Neural cell (in vitro differentiated cells): ENCODE results near the gene CDH19. TPM values are rescaled to one million over a fixed set of nuclear protein-coding genes. Genes with fewer than 3 reads are reported as not detected.
A peak's percentile ranks its signal among the peaks of the same experiment; 100 is the strongest.

Experiments
- H2AFZ ChIP-seq: fragments of 200-600, 300-800 bp; sonication (generic), shearing (Covaris generic); 2 replicates; pipeline ENCODE4 v1.6.0; 2014; ENCODE audit warnings: low read depth, mild to moderate bottlenecking, antibody characterized with exemption, low read length, moderate library complexity
- H3F3A ChIP-seq: fragments of 200-600 bp; shearing (Covaris generic); 2 replicates; pipeline ENCODE4 v1.6.1; 2016; ENCODE audit warnings: mild to moderate bottlenecking, moderate library complexity, mixed read lengths, antibody characterized with exemption, low read length; ENCODE audit not compliant: insufficient read depth, poor library complexity, severe bottlenecking
- H3K27ac ChIP-seq: fragments of 200-600, 300-800 bp; sonication (generic), shearing (Covaris generic); 2 replicates; pipeline ENCODE4 v1.5.1; 2014; ENCODE audit warnings: mild to moderate bottlenecking, low read length, moderate library complexity
- H3K27me3 ChIP-seq: fragments of 300-800, 200-600 bp; sonication (generic), shearing (Covaris generic); 2 replicates; pipeline ENCODE4 v1.6.0; 2014; ENCODE audit warnings: mild to moderate bottlenecking, low read depth, low read length, moderate library complexity; ENCODE audit not compliant: insufficient read depth
- H3K36me3 ChIP-seq: fragments of 300-800, 200-600 bp; sonication (generic), shearing (Covaris generic); 2 replicates; pipeline ENCODE4 v1.5.1; 2014; ENCODE audit warnings: mild to moderate bottlenecking, antibody characterized with exemption, low read length, moderate library complexity; ENCODE audit not compliant: insufficient read depth
- H3K4me2 ChIP-seq: fragments of 300-800, 200-600 bp; sonication (generic), shearing (Covaris generic); 2 replicates; pipeline ENCODE4 v1.6.0; 2014; ENCODE audit warnings: mild to moderate bottlenecking, low read length
- H3K4me3 ChIP-seq: fragments of 300-800, 200-600 bp; sonication (generic), shearing (Covaris generic); 2 replicates; pipeline ENCODE4 v1.5.1; 2014; ENCODE audit warnings: mild to moderate bottlenecking, low read length, moderate library complexity
- H3K79me2 ChIP-seq: fragments of 200-600 bp; shearing (Covaris generic); replicated peaks from 2 replicates; pipeline ENCODE4 v1.6.0; 2014; ENCODE audit warnings: mild to moderate bottlenecking, low read length, moderate library complexity; ENCODE audit not compliant: insufficient read depth
- H3K9ac ChIP-seq: fragments of 300-800, 200-600 bp; sonication (generic), shearing (Covaris generic); 2 replicates; pipeline ENCODE4 v1.6.1; 2016; ENCODE audit warnings: mild to moderate bottlenecking, low read length, mixed read lengths
- H3K9me2 ChIP-seq: fragments of 200-600 bp; shearing (Covaris generic); 2 replicates; pipeline ENCODE4 v1.6.1; 2016; ENCODE audit warnings: mild to moderate bottlenecking, low read length, mixed read lengths; ENCODE audit not compliant: insufficient read depth
- H3K9me3 ChIP-seq: fragments of 200-600, 300-800 bp; sonication (generic), shearing (Covaris generic); 2 replicates; pipeline ENCODE4 v1.6.1; 2016; ENCODE audit warnings: mild to moderate bottlenecking, mixed run types, low read length, moderate library complexity, mixed read lengths
- H4K20me1 ChIP-seq: fragments of 200-600 bp; shearing (Covaris generic); 2 replicates; pipeline ENCODE4 v1.6.1; 2016; ENCODE audit warnings: mild to moderate bottlenecking, mixed run types; ENCODE audit not compliant: insufficient read depth
- EP300 ChIP-seq: fragments of 450-650 bp; conservative IDR thresholded peaks from 2 replicates; pipeline ENCODE4 v1.6.1; 2014; ENCODE audit warnings: antibody characterized with exemption, mild to moderate bottlenecking, moderate library complexity; ENCODE audit not compliant: poor library complexity, severe bottlenecking
- EZH2 ChIP-seq: fragments of 200-600, 300-800 bp; shearing (Covaris generic), sonication (generic); IDR thresholded peaks from 2 replicates; pipeline ENCODE4 v1.6.1; 2014; ENCODE audit warnings: antibody characterized with exemption, low read length, borderline replicate concordance, mild to moderate bottlenecking; ENCODE audit not compliant: insufficient read depth, poor library complexity, severe bottlenecking
- MXI1 ChIP-seq: fragments of 450-650 bp; conservative IDR thresholded peaks from 2 replicates; pipeline ENCODE4 v1.6.1; 2014; ENCODE audit warnings: antibody characterized with exemption, mild to moderate bottlenecking; ENCODE audit not compliant: poor library complexity, severe bottlenecking
- POLR2AphosphoS5 ChIP-seq: IDR thresholded peaks from 2 replicates; pipeline ENCODE4 v1.6.1; 2012
- RAD21 ChIP-seq: fragments of 450-650 bp; conservative IDR thresholded peaks from 2 replicates; pipeline ENCODE4 v1.6.1; 2014; ENCODE audit warnings: antibody characterized with exemption, mild to moderate bottlenecking, moderate library complexity
- SMC3 ChIP-seq: fragments of 450-650 bp; conservative IDR thresholded peaks from 2 replicates; pipeline ENCODE4 v1.6.1; 2014; ENCODE audit warnings: antibody characterized with exemption, mild to moderate bottlenecking, moderate library complexity; ENCODE audit not compliant: poor library complexity
- TAF1 ChIP-seq: IDR thresholded peaks from 2 replicates; pipeline ENCODE4 v1.6.1; 2012; ENCODE audit warnings: low read depth
- polyA plus RNA-seq: library from polyadenylated mRNA; depleted of rRNA; stranded (reverse); fragments of >200 nt; gene quantifications from 2 replicates; pipeline ENCODE4 v1.2.3, GENCODE V29; 2014
- TF ChIP-seq, protein P1 (sequence below): IDR thresholded peaks from 2 replicates; pipeline ENCODE4 v1.6.1; 2012; ENCODE audit warnings: borderline replicate concordance
- TF ChIP-seq, protein P2 (sequence below): fragments of 450-650 bp; IDR thresholded peaks from 2 replicates; pipeline ENCODE4 v1.5.1; 2014; ENCODE audit warnings: antibody characterized with exemption, mild to moderate bottlenecking, moderate library complexity; ENCODE audit not compliant: poor library complexity, severe bottlenecking

CDH19 gene
- polyA plus RNA-seq, 1 donor from 2014 or later = 0.11 TPM

DNA sequence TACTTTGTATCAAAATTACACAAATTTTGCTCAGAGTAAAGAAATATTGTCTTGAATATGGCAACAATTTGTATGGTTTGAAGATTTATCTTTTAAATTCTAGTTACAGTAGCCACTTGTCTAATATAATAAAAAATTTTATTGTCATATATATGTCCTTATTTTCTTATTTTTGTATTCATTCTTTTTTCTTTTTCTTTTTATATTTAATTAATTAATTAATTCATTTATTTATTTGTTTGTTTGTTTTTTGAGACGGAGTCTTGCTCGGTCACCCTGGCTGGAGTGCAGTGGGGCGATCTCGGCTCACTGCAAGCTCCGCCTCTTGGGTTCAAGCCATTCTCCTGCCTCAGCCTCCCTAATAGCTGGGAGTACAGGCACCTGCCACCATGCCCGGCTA, 3.7 kb upstream of the CDH19 start:
- H3K9me2 ChIP-seq = no peaks in the 10 kb centered on the region
- H3K9me3 ChIP-seq = peaks cover 3% of the 10 kb centered on the region
- no peak overlapping the region for H3K4me3 ChIP-seq
- no peak overlapping the region for H3K4me2 ChIP-seq
- no peak overlapping the region for H3K9ac ChIP-seq
- H3K27me3 ChIP-seq = no peaks in the 10 kb centered on the region
- no peaks in the 10 kb centered on the region for H3K36me3 ChIP-seq
- H4K20me1 ChIP-seq = no peaks in the 10 kb centered on the region
- no peak for TF ChIP-seq MXI1
- no peak for TF ChIP-seq TAF1
- no peak for TF ChIP-seq RAD21
- TF ChIP-seq EZH2 = no peak
- no peak overlapping the region for H2AFZ ChIP-seq
- H3F3A ChIP-seq = no peaks in the 10 kb centered on the region
- H3K79me2 ChIP-seq = no peaks in the 10 kb centered on the region
- no peak overlapping the region for H3K27ac ChIP-seq

DNA sequence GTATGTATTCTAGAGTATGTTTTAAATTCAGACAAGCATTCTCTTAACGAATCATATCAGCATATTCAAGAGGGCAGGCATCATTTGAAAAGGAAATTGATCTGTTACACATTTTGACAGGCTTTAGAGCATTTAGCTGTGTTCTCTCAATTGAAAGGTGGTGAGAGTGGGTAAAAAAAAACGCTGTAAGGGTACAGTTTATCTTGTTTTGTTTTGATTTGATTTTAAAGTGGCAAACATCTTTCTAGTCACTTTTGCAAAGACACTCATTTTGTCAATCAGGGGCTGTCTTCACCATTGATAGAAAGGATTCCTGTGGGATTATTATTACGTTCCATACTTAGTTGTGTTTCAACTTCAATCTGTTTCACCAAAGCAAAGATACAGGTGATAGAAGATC, 2.2 kb downstream of the CDH19 start:
- Histone ChIP-seq H3F3A (no peaks in the 10 kb centered on the region), H2AFZ (no peak overlapping the region), H3K9me3 (no peaks in the 10 kb centered on the region), H4K20me1 (no peaks in the 10 kb centered on the region), H3K36me3 (no peaks in the 10 kb centered on the region), H3K9ac (no peak overlapping the region), H3K4me3 (no peak overlapping the region), H3K9me2 (no peaks in the 10 kb centered on the region), H3K4me2 (no peak overlapping the region), H3K79me2 (no peaks in the 10 kb centered on the region), H3K27ac (no peak overlapping the region), H3K27me3 (no peaks in the 10 kb centered on the region)
- TF ChIP-seq EP300 (peak; percentile 56), POLR2AphosphoS5 (peak; percentile 17)
- TF ChIP-seq, protein P1, sequence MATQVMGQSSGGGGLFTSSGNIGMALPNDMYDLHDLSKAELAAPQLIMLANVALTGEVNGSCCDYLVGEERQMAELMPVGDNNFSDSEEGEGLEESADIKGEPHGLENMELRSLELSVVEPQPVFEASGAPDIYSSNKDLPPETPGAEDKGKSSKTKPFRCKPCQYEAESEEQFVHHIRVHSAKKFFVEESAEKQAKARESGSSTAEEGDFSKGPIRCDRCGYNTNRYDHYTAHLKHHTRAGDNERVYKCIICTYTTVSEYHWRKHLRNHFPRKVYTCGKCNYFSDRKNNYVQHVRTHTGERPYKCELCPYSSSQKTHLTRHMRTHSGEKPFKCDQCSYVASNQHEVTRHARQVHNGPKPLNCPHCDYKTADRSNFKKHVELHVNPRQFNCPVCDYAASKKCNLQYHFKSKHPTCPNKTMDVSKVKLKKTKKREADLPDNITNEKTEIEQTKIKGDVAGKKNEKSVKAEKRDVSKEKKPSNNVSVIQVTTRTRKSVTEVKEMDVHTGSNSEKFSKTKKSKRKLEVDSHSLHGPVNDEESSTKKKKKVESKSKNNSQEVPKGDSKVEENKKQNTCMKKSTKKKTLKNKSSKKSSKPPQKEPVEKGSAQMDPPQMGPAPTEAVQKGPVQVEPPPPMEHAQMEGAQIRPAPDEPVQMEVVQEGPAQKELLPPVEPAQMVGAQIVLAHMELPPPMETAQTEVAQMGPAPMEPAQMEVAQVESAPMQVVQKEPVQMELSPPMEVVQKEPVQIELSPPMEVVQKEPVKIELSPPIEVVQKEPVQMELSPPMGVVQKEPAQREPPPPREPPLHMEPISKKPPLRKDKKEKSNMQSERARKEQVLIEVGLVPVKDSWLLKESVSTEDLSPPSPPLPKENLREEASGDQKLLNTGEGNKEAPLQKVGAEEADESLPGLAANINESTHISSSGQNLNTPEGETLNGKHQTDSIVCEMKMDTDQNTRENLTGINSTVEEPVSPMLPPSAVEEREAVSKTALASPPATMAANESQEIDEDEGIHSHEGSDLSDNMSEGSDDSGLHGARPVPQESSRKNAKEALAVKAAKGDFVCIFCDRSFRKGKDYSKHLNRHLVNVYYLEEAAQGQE = no peak

DNA sequence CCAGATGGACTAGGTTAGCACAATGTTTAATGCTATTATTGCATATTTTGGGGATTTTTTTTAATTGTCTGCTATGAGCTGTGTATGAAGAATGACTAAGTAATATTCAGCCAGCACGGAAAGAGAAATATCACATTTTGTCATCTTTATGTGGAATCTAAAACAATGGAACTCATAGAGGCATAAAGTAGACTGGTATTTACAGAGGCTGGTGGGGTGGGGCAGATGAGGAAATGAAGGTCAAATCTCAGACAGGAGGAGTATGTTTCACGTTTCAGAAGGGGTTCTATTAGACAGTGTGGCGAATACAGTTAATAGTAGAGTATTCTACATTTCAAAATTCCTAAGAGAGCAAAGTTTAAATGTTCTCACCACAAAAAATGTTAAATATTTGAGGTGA, 4.7 kb downstream of the CDH19 start:
- no peaks in the 10 kb centered on the region for H4K20me1 ChIP-seq
- H2AFZ ChIP-seq = no peak overlapping the region
- H3F3A ChIP-seq = no peaks in the 10 kb centered on the region
- H3K27ac ChIP-seq = no peak overlapping the region
- H3K9me2 ChIP-seq = no peaks in the 10 kb centered on the region
- H3K79me2 ChIP-seq = no peaks in the 10 kb centered on the region
- H3K36me3 ChIP-seq = no peaks in the 10 kb centered on the region
- no peaks in the 10 kb centered on the region for H3K9me3 ChIP-seq
- H3K4me3 ChIP-seq = no peak overlapping the region
- H3K27me3 ChIP-seq = no peaks in the 10 kb centered on the region
- H3K4me2 ChIP-seq = no peak overlapping the region
- TF ChIP-seq EZH2 (no peak), TAF1 (no peak), SMC3 (no peak)
- no peak overlapping the region for H3K9ac ChIP-seq

DNA sequence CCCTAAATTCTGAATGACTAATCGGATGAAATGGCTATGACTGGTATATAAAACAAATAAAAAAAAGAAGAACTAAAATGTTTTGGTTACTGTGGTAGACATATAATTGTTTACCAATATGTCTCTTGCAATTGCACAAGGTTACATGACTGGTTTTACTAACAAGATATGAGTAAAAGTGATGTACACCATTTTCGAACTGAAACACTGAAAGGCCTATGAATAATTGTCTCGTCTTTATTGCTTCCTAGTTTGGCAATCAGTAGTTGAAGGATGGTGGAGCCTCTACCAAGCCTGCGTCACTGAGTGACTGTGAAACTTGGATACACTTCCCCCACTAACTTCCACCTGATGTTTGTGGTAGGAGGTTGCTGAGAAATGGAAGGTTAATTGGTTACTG, 16.5 kb downstream of the CDH19 start:
- Histone ChIP-seq H3K9me3 (no peaks in the 10 kb centered on the region), H2AFZ (no peak overlapping the region), H3K4me2 (no peak overlapping the region), H4K20me1 (no peaks in the 10 kb centered on the region), H3K9me2 (no peaks in the 10 kb centered on the region), H3K79me2 (no peaks in the 10 kb centered on the region), H3K27ac (no peak overlapping the region), H3K27me3 (no peaks in the 10 kb centered on the region), H3K36me3 (no peaks in the 10 kb centered on the region), H3K9ac (no peak overlapping the region), H3F3A (no peaks in the 10 kb centered on the region), H3K4me3 (no peak overlapping the region)
- TF ChIP-seq TAF1 (no peak), SMC3 (no peak), POLR2AphosphoS5 (no peak), MXI1 (no peak), EZH2 (no peak), RAD21 (no peak), EP300 (no peak)
- TF ChIP-seq, protein P1 = no peak
- TF ChIP-seq, protein P2, sequence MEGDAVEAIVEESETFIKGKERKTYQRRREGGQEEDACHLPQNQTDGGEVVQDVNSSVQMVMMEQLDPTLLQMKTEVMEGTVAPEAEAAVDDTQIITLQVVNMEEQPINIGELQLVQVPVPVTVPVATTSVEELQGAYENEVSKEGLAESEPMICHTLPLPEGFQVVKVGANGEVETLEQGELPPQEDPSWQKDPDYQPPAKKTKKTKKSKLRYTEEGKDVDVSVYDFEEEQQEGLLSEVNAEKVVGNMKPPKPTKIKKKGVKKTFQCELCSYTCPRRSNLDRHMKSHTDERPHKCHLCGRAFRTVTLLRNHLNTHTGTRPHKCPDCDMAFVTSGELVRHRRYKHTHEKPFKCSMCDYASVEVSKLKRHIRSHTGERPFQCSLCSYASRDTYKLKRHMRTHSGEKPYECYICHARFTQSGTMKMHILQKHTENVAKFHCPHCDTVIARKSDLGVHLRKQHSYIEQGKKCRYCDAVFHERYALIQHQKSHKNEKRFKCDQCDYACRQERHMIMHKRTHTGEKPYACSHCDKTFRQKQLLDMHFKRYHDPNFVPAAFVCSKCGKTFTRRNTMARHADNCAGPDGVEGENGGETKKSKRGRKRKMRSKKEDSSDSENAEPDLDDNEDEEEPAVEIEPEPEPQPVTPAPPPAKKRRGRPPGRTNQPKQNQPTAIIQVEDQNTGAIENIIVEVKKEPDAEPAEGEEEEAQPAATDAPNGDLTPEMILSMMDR = no peak
